ENCODE measurements around the gene HEPHL1.

DNA sequence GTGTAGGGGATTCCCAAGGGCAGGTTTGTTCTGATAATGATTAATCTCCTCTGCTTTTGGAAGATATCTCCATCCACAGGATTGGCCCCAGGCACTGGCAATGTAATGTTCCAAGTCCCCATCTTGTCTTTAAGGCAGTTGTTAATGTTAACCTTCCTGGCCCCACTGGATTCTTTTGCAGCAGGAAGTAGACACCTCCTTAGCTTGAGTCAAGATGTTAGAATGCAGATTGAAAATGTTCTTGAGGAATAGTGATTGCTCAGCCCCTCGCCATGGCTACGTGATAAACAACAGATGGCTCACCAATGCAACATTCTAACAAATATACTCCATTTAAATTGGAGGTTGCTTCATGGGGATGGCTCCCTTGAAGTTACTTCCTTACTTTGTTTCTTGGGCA lies 7.3 kb downstream of the HEPHL1 start:
- TF ChIP-seq, protein P1, sequence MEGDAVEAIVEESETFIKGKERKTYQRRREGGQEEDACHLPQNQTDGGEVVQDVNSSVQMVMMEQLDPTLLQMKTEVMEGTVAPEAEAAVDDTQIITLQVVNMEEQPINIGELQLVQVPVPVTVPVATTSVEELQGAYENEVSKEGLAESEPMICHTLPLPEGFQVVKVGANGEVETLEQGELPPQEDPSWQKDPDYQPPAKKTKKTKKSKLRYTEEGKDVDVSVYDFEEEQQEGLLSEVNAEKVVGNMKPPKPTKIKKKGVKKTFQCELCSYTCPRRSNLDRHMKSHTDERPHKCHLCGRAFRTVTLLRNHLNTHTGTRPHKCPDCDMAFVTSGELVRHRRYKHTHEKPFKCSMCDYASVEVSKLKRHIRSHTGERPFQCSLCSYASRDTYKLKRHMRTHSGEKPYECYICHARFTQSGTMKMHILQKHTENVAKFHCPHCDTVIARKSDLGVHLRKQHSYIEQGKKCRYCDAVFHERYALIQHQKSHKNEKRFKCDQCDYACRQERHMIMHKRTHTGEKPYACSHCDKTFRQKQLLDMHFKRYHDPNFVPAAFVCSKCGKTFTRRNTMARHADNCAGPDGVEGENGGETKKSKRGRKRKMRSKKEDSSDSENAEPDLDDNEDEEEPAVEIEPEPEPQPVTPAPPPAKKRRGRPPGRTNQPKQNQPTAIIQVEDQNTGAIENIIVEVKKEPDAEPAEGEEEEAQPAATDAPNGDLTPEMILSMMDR (IDR thresholded peaks at IDR 0.05) = no peak
- TF ChIP-seq POLR2AphosphoS5 (IDR thresholded peaks at IDR 0.05) (no peak), POLR2A (IDR thresholded peaks at IDR 0.05) (no peak), EP300 (IDR thresholded peaks at IDR 0.05; ENCODE audit: low read depth) (no peak)
